A673 (cell line): ENCODE data around the gene CNTN5. TPM values are rescaled to one million over a fixed set of nuclear protein-coding genes. Genes with fewer than 3 reads are reported as not detected.

Source experiments
- BruUV-seq: library from RNA; stranded (reverse); fragments of 400-500 nt; replicated peaks from 2 replicates; lab custom pipeline; 2021; lab: Mats Ljungman, UMichigan
- CTCF ChIA-PET: fragments of 300-600 bp; sonication (Branson Sonifier 250); formaldehyde crosslinking; loops from one replicate; lab custom pipeline; 2022; ENCODE audit warnings: antibody characterized with exemption; lab: Charles Lee
- POLR2A ChIA-PET: fragments of 300-600 bp; sonication (Branson Sonifier 250); formaldehyde crosslinking; loops from one replicate; lab custom pipeline; 2022; ENCODE audit warnings: antibody characterized with exemption; ENCODE audit not compliant: low non-redundant PET; lab: Charles Lee
- DNase-seq: peaks from one replicate; pipeline ENCODE4 v3.0.0-alpha.2; 2015; ENCODE audit warnings: low spot score
- H3K27ac ChIP-seq: fragments of 200-600 bp; sonication (generic); 2 replicates; pipeline ENCODE4 v1.5.1; 2016; ENCODE audit warnings: mixed run types, low read depth, mild to moderate bottlenecking, mixed read lengths, antibody characterized with exemption, low read length; ENCODE audit not compliant: poor library complexity, severe bottlenecking
- H3K27me3 ChIP-seq: fragments of 200-600 bp; sonication (generic); replicated peaks from 2 replicates; pipeline ENCODE4 v1.6.1; 2017; ENCODE audit warnings: mixed run types, low read depth, mild to moderate bottlenecking, mixed read lengths, antibody characterized with exemption, low read length; ENCODE audit not compliant: insufficient read depth, poor library complexity
- H3K36me3 ChIP-seq: fragments of 200-600 bp; sonication (generic); 2 replicates; pipeline ENCODE4 v1.6.1; 2016; ENCODE audit warnings: mixed run types, mild to moderate bottlenecking, mixed read lengths, antibody characterized with exemption, low read length; ENCODE audit not compliant: insufficient read depth, poor library complexity, severe bottlenecking
- H3K4me1 ChIP-seq: fragments of 200-600 bp; sonication (generic); 2 replicates; pipeline ENCODE4 v1.6.1; 2017; ENCODE audit warnings: mixed run types, mild to moderate bottlenecking, mixed read lengths, antibody characterized with exemption, low read length; ENCODE audit not compliant: insufficient read depth, poor library complexity, severe bottlenecking
- H3K4me3 ChIP-seq: fragments of 200-600 bp; sonication (generic); 2 replicates; pipeline ENCODE4 v1.5.1; 2016; ENCODE audit warnings: low read depth, mixed run types, mild to moderate bottlenecking, mixed read lengths, low read length; ENCODE audit not compliant: poor library complexity, severe bottlenecking
- H3K9me3 ChIP-seq: fragments of 200-600 bp; sonication (generic); 2 replicates; pipeline ENCODE4 v1.6.1; 2016; ENCODE audit warnings: mixed run types, low read depth, mild to moderate bottlenecking, mixed read lengths, antibody characterized with exemption, low read length; ENCODE audit not compliant: poor library complexity, severe bottlenecking
- CTCF ChIP-seq: fragments of 300-800, 200-600 bp; sonication (generic); conservative IDR thresholded peaks from 2 replicates; pipeline ENCODE4 v1.5.1; 2017; ENCODE audit warnings: low read depth, mild to moderate bottlenecking, antibody characterized with exemption, low read length, moderate library complexity, mixed read lengths
- EZH2 ChIP-seq: fragments of 200-600 bp; sonication (generic); IDR thresholded peaks from 2 replicates; pipeline ENCODE4 v1.6.1; 2017; ENCODE audit warnings: borderline replicate concordance, low read depth, mild to moderate bottlenecking, mixed read lengths, antibody characterized with exemption, low read length; ENCODE audit not compliant: poor library complexity, severe bottlenecking
- intact Hi-C: fragments of 100-400 bp; cut with micrococcal nuclease; formaldehyde crosslinking; loops from one replicate; pipeline ENCODE4 v1.10.0; 2022; ENCODE audit not compliant: unreplicated experiment
- total RNA-seq: library from RNA; stranded (reverse); gene quantifications from 2 replicates; pipeline ENCODE4 v1.2.3, GENCODE V29; 2021

Gene CNTN5
- total RNA-seq, 1 experiment from 2014 or later, result 0.80 TPM

GRCh38 chr11:100177651-100178050 is 1156.9 kb downstream of the CNTN5 start:
- Histone ChIP-seq H3K27ac (no peak overlapping the region), H3K4me3 (no peak overlapping the region), H3K9me3 (no peaks in the 10 kb centered on the region), H3K36me3 (no peaks in the 10 kb centered on the region), H3K27me3 (no peaks in the 10 kb centered on the region), H3K4me1 (no peaks in the 10 kb centered on the region)
- POLR2A ChIA-PET, result no interaction called here
- DNase-seq, result no peak
- intact Hi-C loops, result no loop called here
- no peak for TF ChIP-seq CTCF
- no peak for TF ChIP-seq EZH2
- CTCF ChIA-PET, result no interaction called here
- BruUV-seq, result no TSS peak

- CTCF ChIA-PET, result no interaction called here
- H3K4me1 ChIP-seq, result no peaks in the 10 kb centered on the region
- DNase-seq, result no peak
- intact Hi-C loops, result no loop called here
- H3K9me3 ChIP-seq, result no peaks in the 10 kb centered on the region
- H3K36me3 ChIP-seq, result no peaks in the 10 kb centered on the region
- H3K27ac ChIP-seq, result no peak overlapping the region
- no peak for TF ChIP-seq EZH2
- TF ChIP-seq CTCF, result no peak
- no TSS peak for BruUV-seq
- no peaks in the 10 kb centered on the region for H3K27me3 ChIP-seq
- POLR2A ChIA-PET, result no interaction called here
- H3K4me3 ChIP-seq, result no peak overlapping the region
Observed at GRCh38 chr11:100182350-100182749, 1161.6 kb downstream of the CNTN5 start.

GRCh38 chr11:100182927-100183326 is 1162.2 kb downstream of the CNTN5 start:
- H3K36me3 ChIP-seq, result no peaks in the 10 kb centered on the region
- H3K27me3 ChIP-seq, result no peaks in the 10 kb centered on the region
- intact Hi-C loops, result no loop called here
- H3K27ac ChIP-seq, result no peak overlapping the region
- TF ChIP-seq CTCF (no peak), EZH2 (no peak)
- DNase-seq, result no peak
- no peak overlapping the region for H3K4me3 ChIP-seq
- CTCF ChIA-PET, result no interaction called here
- BruUV-seq, result no TSS peak
- POLR2A ChIA-PET, result no interaction called here
- no peaks in the 10 kb centered on the region for H3K4me1 ChIP-seq
- no peaks in the 10 kb centered on the region for H3K9me3 ChIP-seq
